GM18508 (cell line): Measurements from ENCODE around the gene GPR139.

Experiments
- ATAC-seq: cut with Tn5 transposase; IDR thresholded peaks from one replicate; pipeline ENCODE4 v1.9.1; 2021; ENCODE audit warnings: moderate number of reproducible peaks; ENCODE audit not compliant: insufficient read depth, unreplicated experiment

GPR139 gene

GRCh38 chr16:19994466-19995170, 79.1 kb downstream of the GPR139 start:
- no peak for ATAC-seq

GRCh38 chr16:19991614-19992013, 82.1 kb downstream of the GPR139 start:
- ATAC-seq, result no peak

GRCh38 chr16:19984135-19984534, 89.6 kb downstream of the GPR139 start:
- ATAC-seq, result no peak
